ENCODE results near the gene PPIH. TPM values are rescaled to one million over a fixed set of nuclear protein-coding genes. Genes with fewer than 3 reads are reported as not detected.

Gene PPIH
- total and polyA plus RNA-seq, 2 of the 13 experiments (the other 11 are each of a cell fraction or from before 2014, with no cell fraction given), result 29.9 to 72.6 TPM

- TF ChIP-seq NR2F1 (CRISPR knock-in tag; IDR thresholded peaks at IDR 0.05) (peak in 1 of 2 experiments; percentile 62; a peak in 2 of 4 replicates), TOPORS (CRISPR knock-in tag; IDR thresholded peaks at IDR 0.05) (peak; percentile 78; the same call in 1 of the 2 replicates), ZNF260 (CRISPR knock-in tag; IDR thresholded peaks at IDR 0.05; ENCODE audit: borderline replicate concordance, low read depth) (no peak), NBN (conservative IDR thresholded peaks at IDR 0.05) (no peak), NFE2L2 (IDR thresholded peaks at IDR 0.05; ENCODE audit: low read length) (no peak), ZNF12 (CRISPR knock-in tag; IDR thresholded peaks at IDR 0.05) (no peak; the same call in 1 of the 2 replicates), ASH2L (IDR thresholded peaks at IDR 0.05; ENCODE audit: insufficient read length, low read depth, low read length) (peak; percentile 92), TFDP1 (CRISPR knock-in tag; IDR thresholded peaks at IDR 0.05; ENCODE audit: borderline replicate concordance) (peak; percentile 95), ZNF326 (CRISPR knock-in tag; IDR thresholded peaks at IDR 0.05; ENCODE audit: borderline replicate concordance) (no peak), HOXD1 (CRISPR knock-in tag; IDR thresholded peaks at IDR 0.05) (no peak), BHLHE40 (IDR thresholded peaks at IDR 0.05; ENCODE audit: low read length) (peak; percentile 71; the same call in 1 of the 2 replicates), JUND (CRISPR knock-in tag; IDR thresholded peaks at IDR 0.05) (no peak), SCMH1 (CRISPR knock-in tag; IDR thresholded peaks at IDR 0.05; ENCODE audit: borderline replicate concordance) (no peak), KMT2A (CRISPR knock-in tag; IDR thresholded peaks at IDR 0.05) (peak; percentile 98), CREB3 (CRISPR knock-in tag; IDR thresholded peaks at IDR 0.05) (no peak), PATZ1 (CRISPR knock-in tag; IDR thresholded peaks at IDR 0.05) (peak; percentile 43; the same call in 1 of the 2 replicates), MAFF (IDR thresholded peaks at IDR 0.05; ENCODE audit: low read depth, low read length) (no peak), ZNF34 (CRISPR knock-in tag; IDR thresholded peaks at IDR 0.05; ENCODE audit: borderline replicate concordance) (no peak)
- TF ChIP-seq, protein P1, sequence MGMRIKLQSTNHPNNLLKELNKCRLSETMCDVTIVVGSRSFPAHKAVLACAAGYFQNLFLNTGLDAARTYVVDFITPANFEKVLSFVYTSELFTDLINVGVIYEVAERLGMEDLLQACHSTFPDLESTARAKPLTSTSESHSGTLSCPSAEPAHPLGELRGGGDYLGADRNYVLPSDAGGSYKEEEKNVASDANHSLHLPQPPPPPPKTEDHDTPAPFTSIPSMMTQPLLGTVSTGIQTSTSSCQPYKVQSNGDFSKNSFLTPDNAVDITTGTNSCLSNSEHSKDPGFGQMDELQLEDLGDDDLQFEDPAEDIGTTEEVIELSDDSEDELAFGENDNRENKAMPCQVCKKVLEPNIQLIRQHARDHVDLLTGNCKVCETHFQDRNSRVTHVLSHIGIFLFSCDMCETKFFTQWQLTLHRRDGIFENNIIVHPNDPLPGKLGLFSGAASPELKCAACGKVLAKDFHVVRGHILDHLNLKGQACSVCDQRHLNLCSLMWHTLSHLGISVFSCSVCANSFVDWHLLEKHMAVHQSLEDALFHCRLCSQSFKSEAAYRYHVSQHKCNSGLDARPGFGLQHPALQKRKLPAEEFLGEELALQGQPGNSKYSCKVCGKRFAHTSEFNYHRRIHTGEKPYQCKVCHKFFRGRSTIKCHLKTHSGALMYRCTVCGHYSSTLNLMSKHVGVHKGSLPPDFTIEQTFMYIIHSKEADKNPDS (CRISPR knock-in tag; IDR thresholded peaks at IDR 0.05), result peak; percentile 64; the same call in 1 of the 2 replicates
- TF ChIP-seq, protein P2, sequence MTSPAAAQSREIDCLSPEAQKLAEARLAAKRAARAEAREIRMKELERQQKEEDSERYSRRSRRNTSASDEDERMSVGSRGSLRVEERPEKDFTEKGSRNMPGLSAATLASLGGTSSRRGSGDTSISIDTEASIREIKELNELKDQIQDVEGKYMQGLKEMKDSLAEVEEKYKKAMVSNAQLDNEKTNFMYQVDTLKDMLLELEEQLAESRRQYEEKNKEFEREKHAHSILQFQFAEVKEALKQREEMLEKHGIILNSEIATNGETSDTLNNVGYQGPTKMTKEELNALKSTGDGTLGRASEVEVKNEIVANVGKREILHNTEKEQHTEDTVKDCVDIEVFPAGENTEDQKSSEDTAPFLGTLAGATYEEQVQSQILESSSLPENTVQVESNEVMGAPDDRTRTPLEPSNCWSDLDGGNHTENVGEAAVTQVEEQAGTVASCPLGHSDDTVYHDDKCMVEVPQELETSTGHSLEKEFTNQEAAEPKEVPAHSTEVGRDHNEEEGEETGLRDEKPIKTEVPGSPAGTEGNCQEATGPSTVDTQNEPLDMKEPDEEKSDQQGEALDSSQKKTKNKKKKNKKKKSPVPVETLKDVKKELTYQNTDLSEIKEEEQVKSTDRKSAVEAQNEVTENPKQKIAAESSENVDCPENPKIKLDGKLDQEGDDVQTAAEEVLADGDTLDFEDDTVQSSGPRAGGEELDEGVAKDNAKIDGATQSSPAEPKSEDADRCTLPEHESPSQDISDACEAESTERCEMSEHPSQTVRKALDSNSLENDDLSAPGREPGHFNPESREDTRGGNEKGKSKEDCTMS (CRISPR knock-in tag; conservative IDR thresholded peaks at IDR 0.05), result no peak
Observed at GRCh38 chr1:42657981-42658876, at the start of gene PPIH (continued).
